K562 (cell line): ENCODE data around the gene TRIM34. TPM values are rescaled to one million over a fixed set of nuclear protein-coding genes. Genes with fewer than 3 reads are reported as not detected.

Experiments used
- MEIS2 ChIP-seq: fragments of 450-650 bp; IDR thresholded peaks from 2 replicates; pipeline ENCODE4 v1.6.1; 2014; ENCODE audit warnings: mild to moderate bottlenecking; ENCODE audit not compliant: partially characterized antibody
- NCOA1 ChIP-seq: fragments of 450-650 bp; IDR thresholded peaks from 2 replicates; pipeline ENCODE4 v1.6.1; 2016; ENCODE audit warnings: low read depth
- NR2C1 ChIP-seq, 2 experiments: fragments of 450-650 bp; IDR thresholded peaks; 2 replicates each; pipeline ENCODE4 v1.6.1; 2017; ENCODE audit warnings: mild to moderate bottlenecking in 2 of 2, antibody characterized with exemption in 1 of 2, inconsistent platforms in 1 of 2, missing compliant biosample characterization in 1 of 2, missing genetic modification characterization in 1 of 2
- OTX1 ChIP-seq: fragments of 450-650 bp; formaldehyde crosslinking; IDR thresholded peaks from 2 replicates; pipeline ENCODE4 v1.4.0; 2022; ENCODE audit warnings: mild to moderate bottlenecking
- PHF20 ChIP-seq: fragments of 450-650 bp; IDR thresholded peaks from 2 replicates; pipeline ENCODE4 v1.6.1; 2018; ENCODE audit not compliant: partially characterized antibody
- POLR3A ChIP-seq: IDR thresholded peaks from 2 replicates; pipeline ENCODE4 v1.6.1; 2011; ENCODE audit warnings: borderline replicate concordance, mild to moderate bottlenecking, moderate library complexity; ENCODE audit not compliant: insufficient read length, insufficient read depth; ENCODE audit errors: extremely low read depth
- SNRNP70 ChIP-seq: fragments of 200-400 bp; formaldehyde crosslinking; optimal IDR thresholded peaks from 2 replicates; pipeline ENCODE3; 2017; ENCODE audit warnings: low read depth, low read length
- TSC22D4 ChIP-seq: fragments of 450-650 bp; IDR thresholded peaks from 2 replicates; pipeline ENCODE4 v1.6.1; 2016; ENCODE audit warnings: missing genetic modification characterization, missing biosample characterization, control low read depth
- ZC3H4 ChIP-seq: sonication (generic); formaldehyde crosslinking; IDR thresholded peaks from 2 replicates; pipeline ENCODE4 v1.9.0; 2021; ENCODE audit warnings: missing genetic modification reagents, borderline replicate concordance
- ZZZ3 ChIP-seq: fragments of 450-650 bp; IDR thresholded peaks from 2 replicates; pipeline ENCODE4 v1.6.1; 2016; ENCODE audit warnings: antibody characterized with exemption, mild to moderate bottlenecking, moderate library complexity
- polyA plus RNA-seq, 8 experiments: library from polyadenylated mRNA; depleted of rRNA in 4 of 8; stranded (reverse) in 5 of 8; unstranded in 3 of 8; fragments of >200 nt; fragmentation: Nextera tagmentation in 2 of 8; fragmentation: Illumina TruSeq in 1 of 8; extraction: Ambion mirVana in 2 of 8; extraction: Trizol in 1 of 8; gene quantifications; 2 replicates each; pipeline versions ENCODE4 v1.2.1 to v1.2.3, GENCODE V29; 2011 to 2014; ENCODE audit warnings: inconsistent platforms in 1 of 8, missing spikeins in 1 of 8
- total RNA-seq, 7 experiments: library from RNA; depleted of rRNA in 6 of 7; stranded (reverse); fragments of >200 nt in 6 of 7; fragmentation: Illumina TruSeq in 2 of 7; extraction: Trizol in 2 of 7; gene quantifications; 2 replicates each; pipeline versions ENCODE4 v1.2.1 to v1.2.3, GENCODE V29; 2011 to 2021; ENCODE audit warnings: low replicate concordance in 1 of 7
- TF ChIP-seq, protein P1 (sequence below): IDR thresholded peaks from 2 replicates; pipeline ENCODE4 v1.6.1; 2016; ENCODE audit warnings: missing genetic modification characterization, missing compliant biosample characterization
- TF ChIP-seq, protein P2 (sequence below): fragments of 450-650 bp; IDR thresholded peaks from 2 replicates; pipeline ENCODE4 v1.6.1; 2016
- TF ChIP-seq, protein P3 (sequence below): fragments of 450-650 bp; formaldehyde crosslinking; conservative IDR thresholded peaks from 2 replicates; pipeline ENCODE4 v1.4.0; 2022; ENCODE audit warnings: mild to moderate bottlenecking, missing genetic modification characterization
- TF ChIP-seq, protein P4 (sequence below): fragments of 200-800 bp; sonication (Bioruptor generic); IDR thresholded peaks from 2 replicates; pipeline ENCODE4 v1.6.1; 2017; ENCODE audit warnings: missing genetic modification characterization, missing compliant biosample characterization
- TF ChIP-seq, protein P5 (sequence below): fragments of 250-450 bp; sonication (Bioruptor Pico); IDR thresholded peaks from 2 replicates; pipeline ENCODE4 v1.4.0; 2020
- TF ChIP-seq, protein P6 (sequence below): fragments of 150-350 bp; IDR thresholded peaks from 2 replicates; pipeline ENCODE4 v1.6.1; 2014; ENCODE audit warnings: low read depth, mild to moderate bottlenecking, low read length, borderline replicate concordance

TRIM34 gene
- total and polyA plus RNA-seq, 9 of the 15 experiments (the other 6 are each of a cell fraction or from before 2014, with no cell fraction given): 0.31 to 2.9 (median 1.3) TPM

DNA sequence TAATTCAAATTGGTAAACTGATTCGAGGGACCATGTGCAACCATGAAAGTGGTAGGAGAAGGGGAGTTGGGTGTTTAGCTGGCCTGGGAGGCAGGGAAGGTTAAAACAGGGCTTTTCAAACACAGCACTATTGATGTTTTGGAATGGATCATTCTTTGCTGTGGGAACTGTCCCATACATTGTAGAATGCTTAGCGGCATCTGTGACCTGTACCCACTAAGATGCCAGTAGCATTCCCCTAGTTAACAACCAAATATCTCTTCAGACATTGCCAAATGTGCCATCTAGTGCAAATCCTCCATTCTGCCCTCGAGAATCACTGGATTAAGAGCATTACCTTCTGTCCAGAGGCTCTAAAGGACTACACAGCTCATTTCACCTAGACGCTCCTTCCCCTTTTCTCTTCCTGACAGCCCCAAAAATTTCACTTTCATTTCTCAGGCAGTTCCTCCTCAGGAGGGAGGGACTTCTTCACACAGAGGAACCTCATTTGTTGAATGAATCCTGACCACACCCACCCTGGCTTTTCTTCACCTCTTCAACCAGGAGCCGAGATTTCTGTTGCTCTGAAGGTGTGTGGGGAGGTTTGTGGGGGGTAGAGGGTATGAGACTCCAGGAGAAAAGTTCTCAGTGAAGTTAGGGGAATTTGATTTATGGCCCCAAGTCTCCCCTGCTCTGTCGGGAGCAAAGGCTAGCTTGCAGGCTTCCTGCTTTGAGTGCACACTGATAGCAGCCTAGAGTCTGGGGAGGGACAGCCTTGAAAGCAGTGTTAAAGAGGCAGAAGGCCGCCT is at the start of gene TRIM34 (continued):
- TF ChIP-seq, protein P1, sequence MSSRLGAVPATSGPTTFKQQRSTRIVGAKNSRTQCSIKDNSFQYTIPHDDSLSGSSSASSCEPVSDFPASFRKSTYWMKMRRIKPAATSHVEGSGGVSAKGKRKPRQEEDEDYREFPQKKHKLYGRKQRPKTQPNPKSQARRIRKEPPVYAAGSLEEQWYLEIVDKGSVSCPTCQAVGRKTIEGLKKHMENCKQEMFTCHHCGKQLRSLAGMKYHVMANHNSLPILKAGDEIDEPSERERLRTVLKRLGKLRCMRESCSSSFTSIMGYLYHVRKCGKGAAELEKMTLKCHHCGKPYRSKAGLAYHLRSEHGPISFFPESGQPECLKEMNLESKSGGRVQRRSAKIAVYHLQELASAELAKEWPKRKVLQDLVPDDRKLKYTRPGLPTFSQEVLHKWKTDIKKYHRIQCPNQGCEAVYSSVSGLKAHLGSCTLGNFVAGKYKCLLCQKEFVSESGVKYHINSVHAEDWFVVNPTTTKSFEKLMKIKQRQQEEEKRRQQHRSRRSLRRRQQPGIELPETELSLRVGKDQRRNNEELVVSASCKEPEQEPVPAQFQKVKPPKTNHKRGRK (tag): no peak
- TF ChIP-seq PHF20 (peak; percentile 31), MEIS2 (peak; percentile 77), POLR3A (no peak), OTX1 (CRISPR knock-in tag) (no peak), ZZZ3 (no peak), SNRNP70 (no peak), NCOA1 (0 out of 2 replicates have a peak, but pooled peaks have one; percentile 51), NR2C1 (IDR thresholded peaks at IDR 0.05) (no peak), NR2C1 (tag; IDR thresholded peaks at IDR 0.05) (no peak), TSC22D4 (no peak), ZC3H4 (no peak)
- TF ChIP-seq, protein P2, sequence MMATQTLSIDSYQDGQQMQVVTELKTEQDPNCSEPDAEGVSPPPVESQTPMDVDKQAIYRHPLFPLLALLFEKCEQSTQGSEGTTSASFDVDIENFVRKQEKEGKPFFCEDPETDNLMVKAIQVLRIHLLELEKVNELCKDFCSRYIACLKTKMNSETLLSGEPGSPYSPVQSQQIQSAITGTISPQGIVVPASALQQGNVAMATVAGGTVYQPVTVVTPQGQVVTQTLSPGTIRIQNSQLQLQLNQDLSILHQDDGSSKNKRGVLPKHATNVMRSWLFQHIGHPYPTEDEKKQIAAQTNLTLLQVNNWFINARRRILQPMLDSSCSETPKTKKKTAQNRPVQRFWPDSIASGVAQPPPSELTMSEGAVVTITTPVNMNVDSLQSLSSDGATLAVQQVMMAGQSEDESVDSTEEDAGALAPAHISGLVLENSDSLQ: peak; percentile 81
- TF ChIP-seq, protein P3, sequence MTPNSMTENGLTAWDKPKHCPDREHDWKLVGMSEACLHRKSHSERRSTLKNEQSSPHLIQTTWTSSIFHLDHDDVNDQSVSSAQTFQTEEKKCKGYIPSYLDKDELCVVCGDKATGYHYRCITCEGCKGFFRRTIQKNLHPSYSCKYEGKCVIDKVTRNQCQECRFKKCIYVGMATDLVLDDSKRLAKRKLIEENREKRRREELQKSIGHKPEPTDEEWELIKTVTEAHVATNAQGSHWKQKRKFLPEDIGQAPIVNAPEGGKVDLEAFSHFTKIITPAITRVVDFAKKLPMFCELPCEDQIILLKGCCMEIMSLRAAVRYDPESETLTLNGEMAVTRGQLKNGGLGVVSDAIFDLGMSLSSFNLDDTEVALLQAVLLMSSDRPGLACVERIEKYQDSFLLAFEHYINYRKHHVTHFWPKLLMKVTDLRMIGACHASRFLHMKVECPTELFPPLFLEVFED (CRISPR knock-in tag): no peak
- TF ChIP-seq, protein P4, sequence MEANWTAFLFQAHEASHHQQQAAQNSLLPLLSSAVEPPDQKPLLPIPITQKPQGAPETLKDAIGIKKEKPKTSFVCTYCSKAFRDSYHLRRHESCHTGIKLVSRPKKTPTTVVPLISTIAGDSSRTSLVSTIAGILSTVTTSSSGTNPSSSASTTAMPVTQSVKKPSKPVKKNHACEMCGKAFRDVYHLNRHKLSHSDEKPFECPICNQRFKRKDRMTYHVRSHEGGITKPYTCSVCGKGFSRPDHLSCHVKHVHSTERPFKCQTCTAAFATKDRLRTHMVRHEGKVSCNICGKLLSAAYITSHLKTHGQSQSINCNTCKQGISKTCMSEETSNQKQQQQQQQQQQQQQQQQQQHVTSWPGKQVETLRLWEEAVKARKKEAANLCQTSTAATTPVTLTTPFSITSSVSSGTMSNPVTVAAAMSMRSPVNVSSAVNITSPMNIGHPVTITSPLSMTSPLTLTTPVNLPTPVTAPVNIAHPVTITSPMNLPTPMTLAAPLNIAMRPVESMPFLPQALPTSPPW (CRISPR knock-in tag): peak; percentile 28; the same call in 1 of the 2 replicates
- TF ChIP-seq, protein P5, sequence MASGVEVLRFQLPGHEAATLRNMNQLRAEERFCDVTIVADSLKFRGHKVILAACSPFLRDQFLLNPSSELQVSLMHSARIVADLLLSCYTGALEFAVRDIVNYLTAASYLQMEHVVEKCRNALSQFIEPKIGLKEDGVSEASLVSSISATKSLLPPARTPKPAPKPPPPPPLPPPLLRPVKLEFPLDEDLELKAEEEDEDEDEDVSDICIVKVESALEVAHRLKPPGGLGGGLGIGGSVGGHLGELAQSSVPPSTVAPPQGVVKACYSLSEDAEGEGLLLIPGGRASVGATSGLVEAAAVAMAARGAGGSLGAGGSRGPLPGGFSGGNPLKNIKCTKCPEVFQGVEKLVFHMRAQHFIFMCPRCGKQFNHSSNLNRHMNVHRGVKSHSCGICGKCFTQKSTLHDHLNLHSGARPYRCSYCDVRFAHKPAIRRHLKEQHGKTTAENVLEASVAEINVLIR: no peak
- TF ChIP-seq, protein P6, sequence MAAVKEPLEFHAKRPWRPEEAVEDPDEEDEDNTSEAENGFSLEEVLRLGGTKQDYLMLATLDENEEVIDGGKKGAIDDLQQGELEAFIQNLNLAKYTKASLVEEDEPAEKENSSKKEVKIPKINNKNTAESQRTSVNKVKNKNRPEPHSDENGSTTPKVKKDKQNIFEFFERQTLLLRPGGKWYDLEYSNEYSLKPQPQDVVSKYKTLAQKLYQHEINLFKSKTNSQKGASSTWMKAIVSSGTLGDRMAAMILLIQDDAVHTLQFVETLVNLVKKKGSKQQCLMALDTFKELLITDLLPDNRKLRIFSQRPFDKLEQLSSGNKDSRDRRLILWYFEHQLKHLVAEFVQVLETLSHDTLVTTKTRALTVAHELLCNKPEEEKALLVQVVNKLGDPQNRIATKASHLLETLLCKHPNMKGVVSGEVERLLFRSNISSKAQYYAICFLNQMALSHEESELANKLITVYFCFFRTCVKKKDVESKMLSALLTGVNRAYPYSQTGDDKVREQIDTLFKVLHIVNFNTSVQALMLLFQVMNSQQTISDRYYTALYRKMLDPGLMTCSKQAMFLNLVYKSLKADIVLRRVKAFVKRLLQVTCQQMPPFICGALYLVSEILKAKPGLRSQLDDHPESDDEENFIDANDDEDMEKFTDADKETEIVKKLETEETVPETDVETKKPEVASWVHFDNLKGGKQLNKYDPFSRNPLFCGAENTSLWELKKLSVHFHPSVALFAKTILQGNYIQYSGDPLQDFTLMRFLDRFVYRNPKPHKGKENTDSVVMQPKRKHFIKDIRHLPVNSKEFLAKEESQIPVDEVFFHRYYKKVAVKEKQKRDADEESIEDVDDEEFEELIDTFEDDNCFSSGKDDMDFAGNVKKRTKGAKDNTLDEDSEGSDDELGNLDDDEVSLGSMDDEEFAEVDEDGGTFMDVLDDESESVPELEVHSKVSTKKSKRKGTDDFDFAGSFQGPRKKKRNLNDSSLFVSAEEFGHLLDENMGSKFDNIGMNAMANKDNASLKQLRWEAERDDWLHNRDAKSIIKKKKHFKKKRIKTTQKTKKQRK: no peak
